ENCODE data around the gene NEK1. TPM values are rescaled to one million over a fixed set of nuclear protein-coding genes. Genes with fewer than 3 reads are reported as not detected.

The NEK1 gene
- total RNA-seq, 2 donors from 2014 or later = 12.2 to 15.1 TPM

DNA sequence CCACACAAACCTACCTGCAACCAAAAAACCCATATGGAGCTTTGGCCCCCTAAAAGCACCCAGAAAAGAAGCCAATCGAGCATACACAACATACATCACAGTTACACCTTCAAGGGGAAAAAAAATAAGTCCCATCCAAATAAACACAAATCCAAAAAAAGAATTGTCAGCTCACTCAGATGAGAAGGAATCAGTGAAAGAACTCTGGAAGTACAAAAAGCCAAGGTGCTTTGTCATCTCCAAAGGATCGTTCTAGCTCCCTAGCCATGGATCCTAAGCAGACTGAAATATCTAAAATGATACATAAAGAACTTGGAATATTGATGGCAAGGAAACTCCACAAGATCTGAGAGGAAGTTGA lies 119.2 kb downstream of the NEK1 start:
- H3K4me1 ChIP-seq (ENCODE audit: control insufficient read depth, insufficient read depth, low read length) = no peaks in the 10 kb centered on the region
- no peak overlapping the region for H3K27ac Mint-ChIP-seq
- TF ChIP-seq, protein P1, sequence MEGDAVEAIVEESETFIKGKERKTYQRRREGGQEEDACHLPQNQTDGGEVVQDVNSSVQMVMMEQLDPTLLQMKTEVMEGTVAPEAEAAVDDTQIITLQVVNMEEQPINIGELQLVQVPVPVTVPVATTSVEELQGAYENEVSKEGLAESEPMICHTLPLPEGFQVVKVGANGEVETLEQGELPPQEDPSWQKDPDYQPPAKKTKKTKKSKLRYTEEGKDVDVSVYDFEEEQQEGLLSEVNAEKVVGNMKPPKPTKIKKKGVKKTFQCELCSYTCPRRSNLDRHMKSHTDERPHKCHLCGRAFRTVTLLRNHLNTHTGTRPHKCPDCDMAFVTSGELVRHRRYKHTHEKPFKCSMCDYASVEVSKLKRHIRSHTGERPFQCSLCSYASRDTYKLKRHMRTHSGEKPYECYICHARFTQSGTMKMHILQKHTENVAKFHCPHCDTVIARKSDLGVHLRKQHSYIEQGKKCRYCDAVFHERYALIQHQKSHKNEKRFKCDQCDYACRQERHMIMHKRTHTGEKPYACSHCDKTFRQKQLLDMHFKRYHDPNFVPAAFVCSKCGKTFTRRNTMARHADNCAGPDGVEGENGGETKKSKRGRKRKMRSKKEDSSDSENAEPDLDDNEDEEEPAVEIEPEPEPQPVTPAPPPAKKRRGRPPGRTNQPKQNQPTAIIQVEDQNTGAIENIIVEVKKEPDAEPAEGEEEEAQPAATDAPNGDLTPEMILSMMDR (conservative IDR thresholded peaks at IDR 0.05) = no peak

DNA sequence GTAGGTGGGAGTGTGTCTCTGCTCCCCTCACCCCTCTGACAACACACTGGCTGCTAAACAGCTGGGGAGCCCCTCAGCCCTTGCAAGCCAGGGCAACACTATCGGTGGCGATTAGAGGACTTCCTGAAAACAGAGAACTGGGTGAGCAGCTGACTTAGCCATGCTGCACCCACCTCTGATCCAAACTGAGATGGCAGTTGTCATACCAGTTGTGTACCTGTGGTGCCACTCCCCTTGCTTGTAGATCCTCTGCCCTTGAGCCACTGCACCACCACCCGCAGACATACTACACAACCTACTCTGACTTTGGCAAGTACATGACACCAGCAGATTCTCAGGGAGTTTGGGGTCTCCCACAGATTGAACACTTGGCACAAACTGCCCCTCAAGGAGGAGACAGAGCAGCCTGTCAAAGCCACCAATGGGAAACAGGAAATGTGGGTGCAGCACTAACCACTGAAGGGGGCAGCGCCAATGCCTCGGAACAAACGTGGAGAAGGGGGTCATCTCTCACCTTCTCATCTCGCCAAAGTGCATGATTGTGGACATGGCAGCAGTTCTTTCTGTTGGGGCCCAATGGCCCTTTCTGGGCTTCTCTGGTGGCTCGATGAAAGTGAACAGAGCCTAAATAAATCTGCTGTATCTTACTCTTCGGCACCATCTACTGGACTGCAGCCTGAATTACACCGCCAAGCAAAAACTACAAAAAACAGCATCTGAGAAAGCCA lies 119.8 kb downstream of the NEK1 start:
- Histone ChIP-seq H3K4me3 (ENCODE audit: low read length) (no peak overlapping the region), H3K4me1 (ENCODE audit: control insufficient read depth, insufficient read depth, low read length) (no peaks in the 10 kb centered on the region), H3K9me3 (ENCODE audit: control insufficient read depth, low read length) (peaks cover 23% of the 10 kb centered on the region), H3K27ac (ENCODE audit: low read depth, low read length) (no peak overlapping the region), H3K27me3 (ENCODE audit: control insufficient read depth, insufficient read depth, low read length, poor library complexity, severe bottlenecking) (no peaks in the 10 kb centered on the region), H3K36me3 (ENCODE audit: control insufficient read depth, insufficient read depth, low read length) (peaks cover 7% of the 10 kb centered on the region), H3K9ac (ENCODE audit: extremely low read depth, low read length, poor library complexity, severe bottlenecking) (no peak overlapping the region)
- Mint-ChIP-seq H3K27ac (no peak overlapping the region), H3K27me3 (ENCODE audit: insufficient read depth) (no peaks in the 10 kb centered on the region), H3K4me1 (no peaks in the 10 kb centered on the region), H3K9me3 (peaks cover 34% of the 10 kb centered on the region), H3K36me3 (ENCODE audit: low read depth) (peaks cover 29% of the 10 kb centered on the region), H3K4me3 (no peak overlapping the region)
- 67 to 90% methylated on average over 8 to 10 of the region's 10 CpGs for WGBS, 2 experiments (ENCODE audit: insufficient coverage in 1 of 2, insufficient read length in 1 of 2)
- TF ChIP-seq, protein P1 (conservative IDR thresholded peaks at IDR 0.05) = peak; percentile 84
- peak; percentile 80 for DNase-seq

More for the DNA sequence above, 119.2 kb downstream of the NEK1 start:
- no peak overlapping the region for H3K27ac ChIP-seq (ENCODE audit: low read depth, low read length)
- Mint-ChIP-seq H3K9me3 (peaks cover 36% of the 10 kb centered on the region), H3K27me3 (ENCODE audit: insufficient read depth) (no peaks in the 10 kb centered on the region), H3K36me3 (ENCODE audit: low read depth) (peaks cover 34% of the 10 kb centered on the region), H3K4me3 (no peak overlapping the region), H3K4me1 (no peaks in the 10 kb centered on the region)
- H3K9ac ChIP-seq (ENCODE audit: extremely low read depth, low read length, poor library complexity, severe bottlenecking) = no peak overlapping the region
- H3K4me3 ChIP-seq (ENCODE audit: low read length) = no peak overlapping the region
- 50% methylated on average over 2 of the region's 2 CpGs; no CpG with 5 or more reads in 1 of the 2 experiments for whole genome bisulfite sequencing, 2 experiments (ENCODE audit: insufficient coverage in 1 of 2, insufficient read length in 1 of 2)
- H3K9me3 ChIP-seq (ENCODE audit: control insufficient read depth, low read length) = peaks cover 23% of the 10 kb centered on the region
- H3K36me3 ChIP-seq (ENCODE audit: control insufficient read depth, insufficient read depth, low read length) = peaks cover 7% of the 10 kb centered on the region
- no peak for DNase-seq
- H3K27me3 ChIP-seq (ENCODE audit: control insufficient read depth, insufficient read depth, low read length, poor library complexity, severe bottlenecking) = no peaks in the 10 kb centered on the region

DNA sequence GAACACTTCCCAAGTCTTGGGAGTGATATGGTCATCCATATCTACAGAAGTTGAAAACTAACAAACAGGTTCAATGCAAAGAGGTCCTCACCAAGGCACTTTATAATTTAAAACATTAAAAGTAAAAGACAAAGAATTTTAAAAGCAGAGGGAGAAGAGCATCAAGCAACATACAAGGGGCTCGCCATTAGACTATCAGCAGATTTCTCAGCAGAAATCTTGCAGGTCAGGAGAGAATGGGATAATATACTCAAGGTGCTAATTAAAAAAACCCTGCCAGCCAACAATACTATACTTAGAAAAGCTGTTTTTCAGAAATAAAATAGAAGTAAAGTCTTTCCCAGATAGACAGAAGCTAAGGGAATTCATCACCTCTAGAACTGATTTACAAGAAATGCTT lies 121.2 kb downstream of the NEK1 start:
- H3K9me3 Mint-ChIP-seq = peaks cover 31% of the 10 kb centered on the region
- Histone ChIP-seq H3K9me3 (ENCODE audit: control insufficient read depth, low read length) (peaks cover 23% of the 10 kb centered on the region), H3K4me3 (ENCODE audit: low read length) (no peak overlapping the region), H3K27ac (ENCODE audit: low read depth, low read length) (no peak overlapping the region), H3K9ac (ENCODE audit: extremely low read depth, low read length, poor library complexity, severe bottlenecking) (no peak overlapping the region), H3K36me3 (ENCODE audit: control insufficient read depth, insufficient read depth, low read length) (peaks cover 7% of the 10 kb centered on the region), H3K4me1 (ENCODE audit: control insufficient read depth, insufficient read depth, low read length) (no peaks in the 10 kb centered on the region), H3K27me3 (ENCODE audit: control insufficient read depth, insufficient read depth, low read length, poor library complexity, severe bottlenecking) (no peaks in the 10 kb centered on the region)
- DNase-seq = no peak
- TF ChIP-seq, protein P1 (conservative IDR thresholded peaks at IDR 0.05) = no peak
- peaks cover 26% of the 10 kb centered on the region for H3K36me3 Mint-ChIP-seq (ENCODE audit: low read depth)
- H3K27ac Mint-ChIP-seq = no peak overlapping the region
- no peak overlapping the region for H3K4me3 Mint-ChIP-seq
- H3K4me1 Mint-ChIP-seq = no peaks in the 10 kb centered on the region
- WGBS, 2 experiments (ENCODE audit: insufficient coverage in 1 of 2, insufficient read length in 1 of 2) = 87% methylated on average over 1 of the region's 1 CpG; no CpG with 5 or more reads in 1 of the 2 experiments
- H3K27me3 Mint-ChIP-seq (ENCODE audit: insufficient read depth) = no peaks in the 10 kb centered on the region

Measured in endodermal cell (in vitro differentiated cells).